Transverse colon (tissue), 3 donors: ENCODE data around the gene SUMO2.

Experiments used
- CTCF ChIP-seq, 5 experiments: fragments of 200-600 bp in 3 of 5; fragments of 450-650 bp in 2 of 5; sonication (generic) in 3 of 5; IDR thresholded peaks; 1 replicate in 2 of 5; 2 replicates in 3 of 5; pipeline ENCODE4 v1.5.1; 2016 to 2017; ENCODE audit warnings: antibody characterized with exemption in 5 of 5, inconsistent platforms in 3 of 5, mild to moderate bottlenecking in 2 of 5, moderate library complexity in 1 of 5
- POLR2A ChIP-seq: fragments of 450-650 bp; IDR thresholded peaks from one replicate; pipeline ENCODE4 v1.6.1; 2016; ENCODE audit warnings: antibody characterized with exemption, mild to moderate bottlenecking, moderate library complexity

GRCh38 chr17:75178453-75178852 lies 4.3 kb downstream of the SUMO2 start:
- TF ChIP-seq POLR2A (no peak), CTCF (IDR thresholded peaks at IDR 0.05) (no peak)
